Uterus (tissue), 2 donors: ENCODE measurements around the gene QSOX1.

Experiments
- POLR2A ChIP-seq, 2 donors: fragments of 450-650 bp; IDR thresholded peaks; one replicate each; pipeline ENCODE4 v1.6.1; 2016; ENCODE audit warnings: antibody characterized with exemption in 2 of 2, mild to moderate bottlenecking in 1 of 2, moderate library complexity in 1 of 2
- TF ChIP-seq, protein P1 (sequence below), 4 experiments: fragments of 200-600 bp in 2 of 4; fragments of 450-650 bp in 2 of 4; sonication (generic) in 2 of 4; IDR thresholded peaks; one replicate each; pipeline ENCODE4 v1.5.1; 2016 to 2019; ENCODE audit warnings: antibody characterized with exemption in 4 of 4, mild to moderate bottlenecking in 2 of 4, moderate library complexity in 1 of 4

DNA sequence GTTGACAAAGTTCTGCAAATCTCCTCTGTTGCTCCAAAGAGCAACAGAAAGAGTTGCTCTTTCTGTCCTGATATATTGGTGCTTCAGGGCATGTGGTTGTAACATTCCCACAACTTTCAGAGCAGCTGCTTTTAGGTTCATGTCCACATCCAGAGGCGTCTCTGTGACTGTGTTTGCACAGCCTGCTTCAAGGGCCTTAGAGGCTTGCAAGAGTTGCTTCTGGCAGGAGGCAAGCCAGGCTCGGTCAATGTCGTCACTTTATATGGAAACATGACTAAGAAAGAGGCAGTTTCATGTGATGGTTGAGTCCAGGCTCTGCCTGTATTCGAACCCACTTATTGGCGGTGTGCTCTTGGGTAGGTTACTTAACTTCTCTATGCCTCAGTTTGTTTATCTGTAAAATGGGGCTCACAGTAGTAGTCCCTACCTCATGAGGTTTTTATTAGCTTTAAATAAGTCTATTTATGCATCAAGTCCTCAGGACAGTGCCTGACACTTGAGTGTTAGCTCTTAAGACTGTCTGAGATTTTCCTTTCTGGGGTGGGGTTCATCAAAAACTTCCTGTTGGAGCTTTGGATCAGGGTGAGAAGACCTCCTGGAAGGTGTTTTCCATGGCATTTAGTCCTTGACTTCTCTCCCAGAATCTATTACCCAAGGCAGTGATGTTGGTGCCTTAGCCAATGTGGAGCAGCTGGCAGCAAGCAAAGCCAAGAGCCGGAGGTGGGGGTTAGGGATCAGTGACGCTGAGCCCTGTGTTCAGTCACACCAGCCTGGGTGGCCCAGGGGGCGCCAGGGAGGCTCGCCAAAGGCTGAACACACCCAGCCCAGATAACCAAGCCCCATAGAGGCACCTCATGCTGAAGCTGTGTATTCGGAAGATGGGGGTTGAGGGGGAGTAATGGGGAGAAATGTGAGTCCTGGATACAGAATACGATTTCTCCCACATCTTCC lies 94.3 kb downstream of the QSOX1 start:
- TF ChIP-seq, protein P1, sequence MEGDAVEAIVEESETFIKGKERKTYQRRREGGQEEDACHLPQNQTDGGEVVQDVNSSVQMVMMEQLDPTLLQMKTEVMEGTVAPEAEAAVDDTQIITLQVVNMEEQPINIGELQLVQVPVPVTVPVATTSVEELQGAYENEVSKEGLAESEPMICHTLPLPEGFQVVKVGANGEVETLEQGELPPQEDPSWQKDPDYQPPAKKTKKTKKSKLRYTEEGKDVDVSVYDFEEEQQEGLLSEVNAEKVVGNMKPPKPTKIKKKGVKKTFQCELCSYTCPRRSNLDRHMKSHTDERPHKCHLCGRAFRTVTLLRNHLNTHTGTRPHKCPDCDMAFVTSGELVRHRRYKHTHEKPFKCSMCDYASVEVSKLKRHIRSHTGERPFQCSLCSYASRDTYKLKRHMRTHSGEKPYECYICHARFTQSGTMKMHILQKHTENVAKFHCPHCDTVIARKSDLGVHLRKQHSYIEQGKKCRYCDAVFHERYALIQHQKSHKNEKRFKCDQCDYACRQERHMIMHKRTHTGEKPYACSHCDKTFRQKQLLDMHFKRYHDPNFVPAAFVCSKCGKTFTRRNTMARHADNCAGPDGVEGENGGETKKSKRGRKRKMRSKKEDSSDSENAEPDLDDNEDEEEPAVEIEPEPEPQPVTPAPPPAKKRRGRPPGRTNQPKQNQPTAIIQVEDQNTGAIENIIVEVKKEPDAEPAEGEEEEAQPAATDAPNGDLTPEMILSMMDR (IDR thresholded peaks at IDR 0.05), result no peak
- TF ChIP-seq POLR2A (IDR thresholded peaks at IDR 0.05), result no peak
